Stimulated activated memory B cell treated with anti-CD40 and anti-IgM and Interleukin-4, amounts not matched to agents 10 μg/mL and 1 μg/mL and 100 μg/mL, for 72 hours (primary cell): ENCODE results near the gene PTPN4.
"Not testable (repeated sequence)": the region's sequence is repeated elsewhere in the genome, so short reads cannot be mapped to it uniquely, and the experiment has no call there.

Experiments used
- ATAC-seq: fragments of 150-1000 bp; cut with Tn5 transposase; 2 replicates; pipeline ENCODE4 v1.10.0; 2021
- H3K27ac Mint-ChIP-seq: one replicate; pipeline ENCODE4 v1.8.0; 2022; ENCODE audit warnings: mild to moderate bottlenecking, mixed read lengths
- H3K27me3 Mint-ChIP-seq: one replicate; pipeline ENCODE4 v1.8.0; 2022; ENCODE audit warnings: mixed read lengths
- H3K36me3 Mint-ChIP-seq: one replicate; pipeline ENCODE4 v1.8.0; 2022; ENCODE audit warnings: mixed read lengths
- H3K4me1 Mint-ChIP-seq: one replicate; pipeline ENCODE4 v1.8.0; 2022; ENCODE audit warnings: mixed read lengths
- H3K4me3 Mint-ChIP-seq: one replicate; pipeline ENCODE4 v1.8.0; 2022; ENCODE audit warnings: mild to moderate bottlenecking, moderate library complexity, mixed read lengths
- H3K9me3 Mint-ChIP-seq: one replicate; pipeline ENCODE4 v1.8.0; 2022; ENCODE audit warnings: mixed read lengths

The PTPN4 gene

DNA sequence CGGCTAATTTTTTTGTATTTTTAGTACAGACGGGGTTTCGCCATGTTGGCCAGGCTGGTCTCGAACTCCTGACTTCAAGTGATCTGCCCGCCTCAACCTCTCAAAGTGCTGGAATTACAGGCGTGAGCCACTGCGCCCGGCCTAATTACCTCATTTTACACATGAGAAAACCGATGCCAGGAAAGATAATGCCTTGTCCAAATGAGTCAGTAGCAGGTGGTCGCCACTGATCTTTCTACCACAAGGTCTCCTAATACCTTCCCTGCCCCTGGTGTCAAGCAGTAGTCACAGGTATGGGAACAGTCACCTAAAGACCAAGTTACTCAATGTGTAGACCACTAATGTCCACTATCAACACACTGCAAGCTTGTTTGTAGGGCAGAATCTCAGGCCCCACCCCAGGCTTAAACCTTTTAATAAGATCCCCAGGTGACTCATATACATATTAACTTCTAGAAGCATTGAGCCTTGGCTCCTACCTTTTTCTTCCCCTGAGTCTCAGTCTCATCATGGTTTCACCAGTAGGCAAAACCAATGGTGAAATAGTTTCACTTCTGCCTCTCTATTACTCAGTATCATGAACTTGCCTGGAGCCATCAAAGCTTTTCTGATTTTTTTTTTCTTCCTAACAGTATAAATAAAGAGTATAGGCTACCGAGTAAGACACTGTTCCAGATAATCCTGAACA lies 246.3 kb downstream of the PTPN4 start:
- no peaks in the 10 kb centered on the region for H3K9me3 Mint-ChIP-seq
- H3K27me3 Mint-ChIP-seq: no peaks in the 10 kb centered on the region
- peak overlapping the region; percentile 74 for H3K27ac Mint-ChIP-seq
- H3K4me1 Mint-ChIP-seq: peaks cover 24% of the 10 kb centered on the region
- peak; percentile 93 for ATAC-seq
- no peak overlapping the region for H3K4me3 Mint-ChIP-seq
- H3K36me3 Mint-ChIP-seq: no peaks in the 10 kb centered on the region

- Mint-ChIP-seq H3K9me3 (no peaks in the 10 kb centered on the region), H3K4me3 (peak overlapping the region; percentile 8), H3K27me3 (no peaks in the 10 kb centered on the region), H3K4me1 (peaks cover 41% of the 10 kb centered on the region), H3K36me3 (no peaks in the 10 kb centered on the region), H3K27ac (peak overlapping the region; percentile 74)
- no peak for ATAC-seq
Measured at GRCh38 chr2:120007851-120008250, 248.1 kb downstream of the PTPN4 start.

DNA sequence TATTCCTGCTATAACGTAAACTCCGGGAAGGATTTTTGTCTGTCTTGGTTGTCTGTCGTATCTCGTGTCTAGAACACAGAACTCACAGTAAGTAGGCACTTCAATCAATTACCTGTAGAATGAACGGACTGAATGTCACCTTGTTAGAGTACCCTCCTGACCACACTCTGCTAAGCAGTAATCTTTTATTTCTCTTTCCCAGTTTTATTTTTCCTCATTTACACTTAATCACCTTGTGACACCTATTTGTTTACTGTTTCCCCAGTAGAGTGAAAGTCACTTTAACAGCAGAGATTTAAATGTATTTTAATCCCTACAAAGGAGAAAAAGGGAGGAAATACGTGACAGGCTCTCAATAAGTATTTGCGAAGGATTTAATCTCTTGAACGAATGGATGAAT lies 252.6 kb downstream of the PTPN4 start:
- H3K9me3 Mint-ChIP-seq: no peaks in the 10 kb centered on the region
- peak overlapping the region; percentile 60 for H3K27ac Mint-ChIP-seq
- no peak for ATAC-seq
- peaks cover 32% of the 10 kb centered on the region for H3K4me1 Mint-ChIP-seq
- no peaks in the 10 kb centered on the region for H3K36me3 Mint-ChIP-seq
- H3K4me3 Mint-ChIP-seq: peak overlapping the region; percentile 79
- H3K27me3 Mint-ChIP-seq: no peaks in the 10 kb centered on the region

DNA sequence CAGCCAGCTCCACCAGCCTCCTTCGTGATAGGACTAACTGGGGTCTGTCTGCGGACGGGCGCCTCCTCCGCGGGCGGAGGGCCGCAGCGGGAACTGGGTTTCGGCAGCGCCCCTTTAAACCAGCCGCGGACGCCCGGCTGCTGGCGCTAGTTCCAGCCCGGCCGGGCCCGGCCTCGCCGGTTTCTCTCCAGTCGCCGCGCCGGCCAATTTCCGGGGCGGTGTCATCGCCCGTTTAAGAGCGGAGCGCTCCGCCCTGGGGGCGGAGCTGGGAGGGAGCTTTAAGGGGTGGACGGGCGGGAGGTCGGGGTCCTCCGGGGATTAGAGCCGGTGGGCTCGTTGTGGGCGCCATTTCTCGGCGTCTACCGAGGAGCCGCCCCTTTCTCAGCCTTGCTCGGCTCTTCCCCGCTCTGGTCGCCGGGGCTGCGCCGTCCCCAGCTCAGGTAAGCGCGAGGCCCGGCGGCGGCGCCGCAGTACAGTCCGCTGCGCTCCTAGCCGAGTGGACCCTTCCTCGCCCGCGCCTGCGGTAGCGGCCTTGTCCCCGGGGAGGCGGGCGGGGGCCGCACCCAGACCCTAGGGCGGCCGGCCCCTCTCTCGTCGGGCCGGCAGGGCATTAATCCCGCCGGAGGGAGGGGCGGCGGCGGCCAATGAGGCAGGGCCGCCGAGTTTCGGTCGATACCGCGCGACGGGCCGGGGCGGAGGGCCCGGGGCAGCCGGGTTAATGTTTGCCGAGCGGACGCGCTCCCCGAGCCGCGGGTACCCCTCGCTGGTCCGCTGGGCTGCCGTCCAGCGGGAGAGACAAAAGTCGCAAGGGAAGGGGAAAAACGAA lies 253.3 kb downstream of the PTPN4 start, which contains the start of gene EPB41L5:
Gene EPB41L5, plus strand, starts transcription at position 307 of the 826 bp plus-strand sequence. CDS start 6,008 bp downstream, outside the sequence.
- H3K9me3 Mint-ChIP-seq: no peaks in the 10 kb centered on the region
- H3K27ac Mint-ChIP-seq: peak within 1 kb of the TSS; percentile 60
- peak within 1 kb of the TSS; percentile 79 for H3K4me3 Mint-ChIP-seq
- peak; percentile 95 for ATAC-seq
- H3K4me1 Mint-ChIP-seq: peaks cover 26% of the 10 kb centered on the region
- H3K36me3 Mint-ChIP-seq: no peaks in the 10 kb centered on the region
- no peaks in the 10 kb centered on the region for H3K27me3 Mint-ChIP-seq

DNA sequence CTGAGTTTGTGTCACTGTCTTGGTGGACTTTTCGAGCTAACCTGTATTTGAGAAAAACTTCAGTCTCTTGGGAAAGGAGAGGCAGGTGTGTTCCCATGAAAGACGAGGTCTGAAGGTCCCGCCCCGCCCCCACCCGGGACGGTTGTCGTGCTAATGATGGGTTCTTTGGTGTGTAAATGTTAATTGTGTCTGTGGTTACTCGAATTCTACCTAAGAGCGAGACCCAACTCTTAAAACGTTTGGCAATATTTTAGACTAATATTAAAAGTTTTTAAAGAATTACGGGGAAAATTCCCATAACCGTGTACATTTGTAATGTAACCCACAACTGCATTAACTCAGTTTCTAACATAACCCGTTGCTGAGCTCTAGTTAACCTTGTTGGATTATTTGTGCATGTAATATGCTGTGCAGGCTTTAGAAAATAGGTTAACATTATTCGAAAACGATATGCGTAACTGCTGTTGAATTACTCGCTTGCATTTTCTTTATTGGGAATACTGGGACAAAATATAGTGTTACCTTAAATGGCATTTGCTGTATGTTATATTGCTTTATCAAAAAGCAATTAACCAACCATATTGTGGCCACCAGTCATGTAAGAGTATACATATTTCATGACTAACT lies 254.0 kb downstream of the PTPN4 start:
- Mint-ChIP-seq H3K27me3 (no peaks in the 10 kb centered on the region), H3K27ac (peak overlapping the region; percentile 60), H3K36me3 (peaks cover under 1% of the 10 kb centered on the region), H3K9me3 (no peaks in the 10 kb centered on the region), H3K4me1 (peaks cover 26% of the 10 kb centered on the region), H3K4me3 (peak overlapping the region; percentile 79)
- ATAC-seq: no peak

GRCh38 chr2:120014226-120014980 lies 254.7 kb downstream of the PTPN4 start:
- no peaks in the 10 kb centered on the region for H3K27me3 Mint-ChIP-seq
- no peak for ATAC-seq
- H3K36me3 Mint-ChIP-seq: peaks cover 8% of the 10 kb centered on the region
- no peak overlapping the region for H3K27ac Mint-ChIP-seq
- H3K4me3 Mint-ChIP-seq: no peak overlapping the region
- peaks cover 33% of the 10 kb centered on the region for H3K4me1 Mint-ChIP-seq
- no peaks in the 10 kb centered on the region for H3K9me3 Mint-ChIP-seq

GRCh38 chr2:120016800-120017199 lies 257.1 kb downstream of the PTPN4 start:
- peaks cover 26% of the 10 kb centered on the region for H3K4me1 Mint-ChIP-seq
- peaks cover 19% of the 10 kb centered on the region for H3K36me3 Mint-ChIP-seq
- no peaks in the 10 kb centered on the region for H3K9me3 Mint-ChIP-seq
- H3K4me3 Mint-ChIP-seq: no peak overlapping the region
- no peaks in the 10 kb centered on the region for H3K27me3 Mint-ChIP-seq
- H3K27ac Mint-ChIP-seq: no peak overlapping the region
- no peak for ATAC-seq

GRCh38 chr2:120017201-120017600 lies 257.5 kb downstream of the PTPN4 start:
- H3K4me3 Mint-ChIP-seq: no peak overlapping the region
- H3K4me1 Mint-ChIP-seq: peaks cover 22% of the 10 kb centered on the region
- no peak overlapping the region for H3K27ac Mint-ChIP-seq
- H3K27me3 Mint-ChIP-seq: no peaks in the 10 kb centered on the region
- peaks cover 20% of the 10 kb centered on the region for H3K36me3 Mint-ChIP-seq
- H3K9me3 Mint-ChIP-seq: no peaks in the 10 kb centered on the region
- ATAC-seq: no peak

- Mint-ChIP-seq H3K4me1 (peaks cover 16% of the 10 kb centered on the region), H3K4me3 (no peak overlapping the region), H3K27me3 (no peaks in the 10 kb centered on the region), H3K27ac (no peak overlapping the region), H3K36me3 (peaks cover 33% of the 10 kb centered on the region), H3K9me3 (peaks cover 2% of the 10 kb centered on the region)
- no peak for ATAC-seq
Measured at GRCh38 chr2:120018549-120018948, 258.8 kb downstream of the PTPN4 start.

DNA sequence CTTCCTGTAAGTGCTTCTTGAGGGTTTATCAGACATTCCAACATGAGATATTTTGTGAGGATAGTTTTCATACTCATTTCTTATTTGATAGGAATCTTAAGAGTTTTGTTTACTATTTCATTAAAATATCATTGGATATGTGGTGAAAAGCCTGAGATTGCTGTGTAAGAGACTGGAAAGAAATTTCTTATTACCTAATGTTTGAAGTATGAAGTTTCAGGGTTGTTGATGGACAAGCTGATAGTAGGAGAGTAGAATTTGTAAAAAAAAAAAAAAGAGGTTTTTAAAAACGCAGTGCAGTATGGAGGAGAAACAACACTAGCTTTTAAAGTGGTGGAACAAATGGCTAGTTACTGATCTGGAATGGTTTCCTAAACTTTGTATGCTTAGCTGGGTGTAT lies 260.8 kb downstream of the PTPN4 start:
- Mint-ChIP-seq H3K27ac (no peak overlapping the region), H3K9me3 (peaks cover 8% of the 10 kb centered on the region), H3K27me3 (no peaks in the 10 kb centered on the region), H3K36me3 (peaks cover 53% of the 10 kb centered on the region), H3K4me3 (no peak overlapping the region), H3K4me1 (peaks cover 7% of the 10 kb centered on the region)
- no peak for ATAC-seq

- not testable (repeated sequence) for H3K27ac Mint-ChIP-seq, H3K4me3 Mint-ChIP-seq, H3K9me3 Mint-ChIP-seq, H3K27me3 Mint-ChIP-seq, H3K4me1 Mint-ChIP-seq, ATAC-seq
- peaks cover 62% of the 10 kb centered on the region for H3K36me3 Mint-ChIP-seq
Measured at GRCh38 chr2:120022505-120022904, 262.8 kb downstream of the PTPN4 start.

- no peak for ATAC-seq
- H3K4me3 Mint-ChIP-seq: no peak overlapping the region
- no peaks in the 10 kb centered on the region for H3K27me3 Mint-ChIP-seq
- H3K36me3 Mint-ChIP-seq: peaks cover 48% of the 10 kb centered on the region
- H3K27ac Mint-ChIP-seq: no peak overlapping the region
- no peaks in the 10 kb centered on the region for H3K4me1 Mint-ChIP-seq
- peaks cover 8% of the 10 kb centered on the region for H3K9me3 Mint-ChIP-seq
Measured at GRCh38 chr2:120026890-120027289, 267.2 kb downstream of the PTPN4 start.

- no peaks in the 10 kb centered on the region for H3K27me3 Mint-ChIP-seq
- ATAC-seq: no peak
- H3K9me3 Mint-ChIP-seq: peaks cover 4% of the 10 kb centered on the region
- no peak overlapping the region for H3K4me3 Mint-ChIP-seq
- peaks cover 31% of the 10 kb centered on the region for H3K36me3 Mint-ChIP-seq
- no peaks in the 10 kb centered on the region for H3K4me1 Mint-ChIP-seq
- H3K27ac Mint-ChIP-seq: no peak overlapping the region
Measured at GRCh38 chr2:120028795-120029194, 269.1 kb downstream of the PTPN4 start.

- Mint-ChIP-seq H3K27me3 (no peaks in the 10 kb centered on the region), H3K27ac (no peak overlapping the region), H3K9me3 (peaks cover 3% of the 10 kb centered on the region), H3K36me3 (peaks cover 20% of the 10 kb centered on the region), H3K4me3 (no peak overlapping the region), H3K4me1 (no peaks in the 10 kb centered on the region)
- ATAC-seq: no peak
Measured at GRCh38 chr2:120029672-120030640, 270.2 kb downstream of the PTPN4 start.
